Endothelial cell of umbilical vein (primary cell): ENCODE measurements around the gene MPG. TPM values are rescaled to one million over a fixed set of nuclear protein-coding genes. Genes with fewer than 3 reads are reported as not detected.

Source experiments
- BruUV-seq: library from RNA; stranded (reverse); fragments of 400-500 nt; replicated peaks from 2 replicates; lab custom pipeline; 2021; lab: Mats Ljungman, UMichigan
- CTCF ChIA-PET: fragments of 300-600, 350-600 bp; sonication (Branson Sonifier 250); formaldehyde crosslinking; loops from one replicate; lab custom pipeline; 2021; ENCODE audit warnings: antibody characterized with exemption, inconsistent platforms; lab: Charles Lee
- POLR2A ChIA-PET: fragments of 300-600, 350-600 bp; sonication (Branson Sonifier 250); formaldehyde crosslinking; loops from one replicate; lab custom pipeline; 2021; ENCODE audit warnings: antibody characterized with exemption, inconsistent platforms; lab: Charles Lee
- DNase-seq: peaks from one replicate; pipeline ENCODE4 v3.0.0-alpha.2; 2011; ENCODE audit warnings: low read depth, low spot score
- FAIRE-seq: peaks from 2 replicates; lab custom pipeline; 2011; peaks lifted over from hg19 to GRCh38; lab: Jason Lieb, UNC
- H2AFZ ChIP-seq: 2 replicates; pipeline ENCODE4 v1.6.0; 2012; ENCODE audit warnings: low read depth, low read length, control low read depth, inconsistent platforms
- H3K27ac ChIP-seq: 2 replicates; pipeline ENCODE4 v1.5.1; 2011; ENCODE audit warnings: low read depth, mild to moderate bottlenecking, control low read depth, low read length, moderate library complexity; ENCODE audit not compliant: insufficient read depth
- H3K27me3 ChIP-seq, 2 experiments: 2 replicates each; pipeline versions ENCODE4 v1.6.0 to v1.6.1; 2011; ENCODE audit warnings: low read length in 2 of 2, mixed read lengths in 1 of 2; ENCODE audit not compliant: control insufficient read depth in 2 of 2, insufficient read depth in 2 of 2
- H3K36me3 ChIP-seq, 2 experiments: 2 replicates in 1 of 2; 3 replicates in 1 of 2; pipeline ENCODE4 v1.5.1; 2011; ENCODE audit warnings: low read length in 2 of 2, mild to moderate bottlenecking in 1 of 2, moderate library complexity in 1 of 2; ENCODE audit not compliant: control insufficient read depth in 2 of 2, insufficient read depth in 2 of 2; ENCODE audit errors: extremely low read depth in 1 of 2
- H3K4me1 ChIP-seq: 3 replicates; pipeline ENCODE4 v1.5.1; 2011; ENCODE audit warnings: mild to moderate bottlenecking, low read length; ENCODE audit not compliant: control insufficient read depth, insufficient read depth; ENCODE audit errors: extremely low read depth
- H3K4me2 ChIP-seq: 2 replicates; pipeline ENCODE4 v1.6.1; 2011; ENCODE audit warnings: low read length, control low read depth, mixed read lengths; ENCODE audit not compliant: insufficient read depth
- H3K4me3 ChIP-seq, 3 experiments: fragments of 200-600 bp in 1 of 3; sonication (generic), shearing (Covaris generic) in 1 of 3; replicated peaks in 1 of 3; 2 replicates each; pipeline ENCODE4 v1.5.1; 2011 to 2016; ENCODE audit warnings: control low read depth in 3 of 3, low read length in 3 of 3, mild to moderate bottlenecking in 2 of 3, inconsistent platforms in 1 of 3, low read depth in 1 of 3, moderate library complexity in 1 of 3; ENCODE audit not compliant: insufficient read depth in 1 of 3
- H3K79me2 ChIP-seq: 2 replicates; pipeline ENCODE4 v1.6.0; 2012; ENCODE audit warnings: low read length, inconsistent platforms; ENCODE audit not compliant: control insufficient read depth, insufficient read depth
- H3K9ac ChIP-seq: replicated peaks from 2 replicates; pipeline ENCODE3; 2011; ENCODE audit warnings: low read length, control low read depth; ENCODE audit not compliant: insufficient read depth; ENCODE audit errors: extremely low read depth
- H3K9me1 ChIP-seq: replicated peaks from 3 replicates; pipeline ENCODE4 v1.6.0; 2011; ENCODE audit warnings: mild to moderate bottlenecking, low read length; ENCODE audit not compliant: control insufficient read depth, insufficient read depth; ENCODE audit errors: extremely low read depth
- H3K9me3 ChIP-seq: replicated peaks from 2 replicates; pipeline ENCODE4 v1.5.1; 2012; ENCODE audit warnings: low read length, inconsistent platforms; ENCODE audit not compliant: control insufficient read depth, insufficient read depth
- H4K20me1 ChIP-seq: replicated peaks from 2 replicates; pipeline ENCODE3; 2011; ENCODE audit warnings: mild to moderate bottlenecking, low read length; ENCODE audit not compliant: control insufficient read depth, insufficient read depth; ENCODE audit errors: extremely low read depth
- EZH2 ChIP-seq: IDR thresholded peaks from 2 replicates; pipeline ENCODE4 v1.6.1; 2012; ENCODE audit warnings: borderline replicate concordance, low read depth, mild to moderate bottlenecking, moderate library complexity, low read length, inconsistent platforms; ENCODE audit not compliant: severe bottlenecking
- FOS ChIP-seq: IDR thresholded peaks from 2 replicates; pipeline ENCODE4 v1.6.1; 2011; ENCODE audit warnings: mild to moderate bottlenecking, low read length, moderate library complexity, borderline replicate concordance; ENCODE audit not compliant: insufficient read depth
- JUN ChIP-seq: IDR thresholded peaks from 2 replicates; pipeline ENCODE4 v1.6.1; 2011; ENCODE audit warnings: borderline replicate concordance, low read depth; ENCODE audit not compliant: insufficient read length, insufficient read depth
- MYC ChIP-seq: IDR thresholded peaks from one replicate; pipeline ENCODE4 v1.6.1; 2011; ENCODE audit warnings: mild to moderate bottlenecking, low read depth, low read length
- POLR2AphosphoS5 ChIP-seq: IDR thresholded peaks from 2 replicates; pipeline ENCODE4 v1.6.1; 2012; ENCODE audit warnings: low read depth, mild to moderate bottlenecking, control low read depth, low read length, moderate library complexity; ENCODE audit not compliant: insufficient read depth
- dilution Hi-C: fragments of 300-500 bp; cut with MboI; formaldehyde crosslinking; loops from one replicate; pipeline ENCODE4 v1.15.0; 2019; ENCODE audit warnings: low sequenced_read_pairs; ENCODE audit not compliant: extremely low pct_ligation_motif_present
- intact Hi-C: fragments of 100-400 bp; cut with micrococcal nuclease; formaldehyde crosslinking; loops from one replicate; pipeline ENCODE4 v1.10.0; 2022
- polyA plus RNA-seq, 4 experiments: library from polyadenylated mRNA; depleted of rRNA in 3 of 4; stranded (reverse) in 3 of 4; unstranded in 1 of 4; fragments of >200 nt; gene quantifications; 2 replicates each; pipeline versions ENCODE4 v1.2.1 to v1.2.3, GENCODE V29; 2011 to 2012; ENCODE audit warnings: missing spikeins in 1 of 4
- total RNA-seq: library from RNA; stranded (reverse); gene quantifications from 2 replicates; pipeline ENCODE4 v1.2.3, GENCODE V29; 2021
- TF ChIP-seq, protein P1 (sequence below), 2 donors: IDR thresholded peaks; 1 replicate in 1 of 2; 2 replicates in 1 of 2; pipeline ENCODE4 v1.5.1; 2011; ENCODE audit warnings: low read length in 2 of 2, mild to moderate bottlenecking in 2 of 2, moderate library complexity in 2 of 2, control low read depth in 1 of 2, inconsistent platforms in 1 of 2, low read depth in 1 of 2; ENCODE audit not compliant: insufficient read depth in 1 of 2; ENCODE audit errors: extremely low read depth in 1 of 2
- TF ChIP-seq, protein P2 (sequence below): IDR thresholded peaks from 2 replicates; pipeline ENCODE4 v1.6.1; 2011; ENCODE audit not compliant: insufficient read depth, insufficient read length

MPG gene
- total and polyA plus RNA-seq, 2 donors (not counting 3 experiments of a cell fraction or from before 2014, with no cell fraction given) = 70.5 to 140 TPM

DNA sequence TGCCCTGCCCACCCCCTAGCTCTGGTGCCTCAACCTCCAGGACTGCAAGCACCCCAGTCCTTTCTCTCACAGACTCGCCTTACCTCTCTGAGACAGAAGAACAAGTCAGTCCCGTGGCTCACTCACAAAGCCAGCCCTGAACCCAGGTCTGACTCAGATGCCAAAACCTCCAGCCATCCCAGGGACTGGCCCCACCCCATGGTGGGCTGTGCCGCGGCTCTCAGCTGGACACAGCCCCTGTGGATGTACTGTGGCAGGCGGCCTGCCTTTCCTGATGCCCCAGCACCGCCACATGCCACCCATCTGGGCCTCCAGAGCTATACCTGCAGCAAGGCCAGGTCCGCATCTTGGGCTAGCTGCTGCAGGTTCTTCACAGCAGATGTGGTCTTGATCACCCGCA lies 19.8 kb downstream of the MPG start:
- H2AFZ ChIP-seq = no peak overlapping the region
- ChIA-PET CTCF (interaction anchor here (0.7 to 17.6 kb wide), 11 partner anchors 9 to 264 kb away, joined by 3 to 790 read pairs (median 10); partner anchors contain the start of genes HBQ1, MPG and RHBDF1), POLR2A (no interaction called here)
- no peaks in the 10 kb centered on the region for H3K79me2 ChIP-seq
- H3K36me3 ChIP-seq = peaks cover 0 to 15% of the 10 kb centered on the region in 2 experiments
- no peak for FAIRE-seq
- no peaks in the 10 kb centered on the region for H4K20me1 ChIP-seq
- BruUV-seq = no TSS peak
- no peak overlapping the region for H3K4me2 ChIP-seq
- intact Hi-C loops (loop anchor here (1.0 kb wide), 1 partner anchor 33 kb away; no protein-coding TSS in a partner anchor), dilution Hi-C loops (no loop called here)
- DNase-seq = no peak
- no peaks in the 10 kb centered on the region for H3K9me3 ChIP-seq
- H3K27me3 ChIP-seq = no peaks in the 10 kb centered on the region
- no peak for TF ChIP-seq POLR2AphosphoS5
- TF ChIP-seq FOS = no peak
- TF ChIP-seq, protein P1, sequence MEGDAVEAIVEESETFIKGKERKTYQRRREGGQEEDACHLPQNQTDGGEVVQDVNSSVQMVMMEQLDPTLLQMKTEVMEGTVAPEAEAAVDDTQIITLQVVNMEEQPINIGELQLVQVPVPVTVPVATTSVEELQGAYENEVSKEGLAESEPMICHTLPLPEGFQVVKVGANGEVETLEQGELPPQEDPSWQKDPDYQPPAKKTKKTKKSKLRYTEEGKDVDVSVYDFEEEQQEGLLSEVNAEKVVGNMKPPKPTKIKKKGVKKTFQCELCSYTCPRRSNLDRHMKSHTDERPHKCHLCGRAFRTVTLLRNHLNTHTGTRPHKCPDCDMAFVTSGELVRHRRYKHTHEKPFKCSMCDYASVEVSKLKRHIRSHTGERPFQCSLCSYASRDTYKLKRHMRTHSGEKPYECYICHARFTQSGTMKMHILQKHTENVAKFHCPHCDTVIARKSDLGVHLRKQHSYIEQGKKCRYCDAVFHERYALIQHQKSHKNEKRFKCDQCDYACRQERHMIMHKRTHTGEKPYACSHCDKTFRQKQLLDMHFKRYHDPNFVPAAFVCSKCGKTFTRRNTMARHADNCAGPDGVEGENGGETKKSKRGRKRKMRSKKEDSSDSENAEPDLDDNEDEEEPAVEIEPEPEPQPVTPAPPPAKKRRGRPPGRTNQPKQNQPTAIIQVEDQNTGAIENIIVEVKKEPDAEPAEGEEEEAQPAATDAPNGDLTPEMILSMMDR (IDR thresholded peaks at IDR 0.05; ENCODE audit: extremely low read depth in 1 of 2, insufficient read depth in 1 of 2, low read depth in 1 of 2, low read length in 2 of 2) = no peak
- TF ChIP-seq JUN = no peak
- no peak for TF ChIP-seq MYC
- TF ChIP-seq, protein P2, sequence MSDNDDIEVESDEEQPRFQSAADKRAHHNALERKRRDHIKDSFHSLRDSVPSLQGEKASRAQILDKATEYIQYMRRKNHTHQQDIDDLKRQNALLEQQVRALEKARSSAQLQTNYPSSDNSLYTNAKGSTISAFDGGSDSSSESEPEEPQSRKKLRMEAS = no peak
- no peak for TF ChIP-seq EZH2
- peaks cover 5% of the 10 kb centered on the region for H3K4me1 ChIP-seq
- no peak overlapping the region for H3K9ac ChIP-seq
- H3K4me3 ChIP-seq = no peak overlapping the region
- H3K9me1 ChIP-seq = no peaks in the 10 kb centered on the region
- H3K27ac ChIP-seq = no peak overlapping the region
